ENCODE results near the gene TBC1D22A.

TBC1D22A gene

DNA sequence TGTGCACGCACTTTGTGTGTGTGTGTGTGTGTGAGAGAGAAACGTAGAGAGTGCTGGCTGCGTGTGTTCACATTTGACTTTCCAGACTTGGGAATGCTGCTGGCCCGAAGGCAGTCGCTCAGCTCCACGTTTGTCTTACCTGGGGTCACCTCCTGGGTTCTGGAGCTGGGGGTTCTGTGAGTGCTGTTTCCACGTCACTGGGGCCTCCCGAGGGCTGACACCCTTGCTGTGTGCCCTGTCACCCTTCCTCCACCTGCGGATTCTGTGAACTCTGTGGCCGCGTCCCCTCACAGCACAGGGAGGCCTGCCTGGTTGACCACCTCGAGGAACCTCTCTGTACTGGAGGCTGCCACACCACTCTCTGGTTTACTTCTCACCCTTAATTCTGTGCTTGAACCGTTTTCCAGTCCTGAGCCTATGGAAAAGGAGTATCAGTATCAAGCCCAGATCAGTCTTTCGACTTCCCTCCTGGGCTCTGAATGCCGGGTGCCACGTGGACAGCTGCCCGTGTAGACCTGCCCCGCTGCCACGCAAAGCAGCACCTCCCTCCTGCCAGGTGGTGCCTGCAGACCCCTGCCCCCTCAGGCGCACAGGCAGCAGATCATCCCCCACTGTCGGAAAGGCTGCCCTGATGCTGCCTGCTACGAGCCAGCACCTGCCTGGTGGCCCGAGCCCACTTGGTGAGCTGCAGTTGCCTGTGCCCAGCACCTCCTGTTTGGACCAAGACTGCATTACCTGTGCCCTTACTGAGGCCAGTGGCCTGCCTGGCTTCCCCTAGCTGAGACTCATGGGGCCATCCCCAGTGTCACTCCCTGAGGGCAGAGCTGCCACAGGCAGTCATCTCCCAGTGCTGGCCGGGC lies 233.3 kb downstream of the TBC1D22A start:
- no peak for DNase-seq (ENCODE audit: low spot score)

DNA sequence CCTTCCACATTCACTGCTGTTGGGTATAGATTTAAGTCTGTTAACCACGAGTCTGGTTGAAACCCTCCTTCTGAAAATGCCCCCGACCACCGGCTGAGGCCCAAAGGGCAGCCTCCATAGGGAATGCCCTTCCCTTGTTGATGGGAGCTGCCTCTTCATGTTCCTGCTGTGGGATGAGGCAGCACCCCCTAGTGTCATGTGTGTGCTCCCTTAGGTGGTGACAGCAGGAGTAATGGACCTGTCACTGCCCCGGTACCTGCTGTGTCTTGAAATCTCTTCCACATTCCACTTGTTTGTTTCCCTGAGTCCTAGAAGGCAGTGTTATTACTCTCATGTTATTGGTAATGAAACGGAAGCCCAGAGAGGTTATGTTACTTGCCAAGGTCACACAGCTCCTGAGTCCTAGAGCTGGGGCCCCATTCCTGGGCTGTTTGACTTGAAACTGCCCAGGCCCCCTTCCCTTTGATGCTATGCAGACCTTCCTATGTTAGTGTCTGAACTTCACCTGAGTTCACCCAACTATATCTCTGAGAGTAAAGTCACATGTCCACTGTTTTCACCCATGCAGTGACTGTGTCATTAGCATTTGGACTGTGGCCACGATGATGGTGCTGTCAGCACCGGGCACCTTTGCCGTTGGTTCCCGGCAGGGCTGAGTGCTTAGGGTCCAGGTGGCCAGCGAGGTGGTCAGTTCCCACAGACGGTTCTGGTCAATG lies 234.3 kb downstream of the TBC1D22A start:
- DNase-seq (ENCODE audit: low spot score), result peak; percentile 11

DNA sequence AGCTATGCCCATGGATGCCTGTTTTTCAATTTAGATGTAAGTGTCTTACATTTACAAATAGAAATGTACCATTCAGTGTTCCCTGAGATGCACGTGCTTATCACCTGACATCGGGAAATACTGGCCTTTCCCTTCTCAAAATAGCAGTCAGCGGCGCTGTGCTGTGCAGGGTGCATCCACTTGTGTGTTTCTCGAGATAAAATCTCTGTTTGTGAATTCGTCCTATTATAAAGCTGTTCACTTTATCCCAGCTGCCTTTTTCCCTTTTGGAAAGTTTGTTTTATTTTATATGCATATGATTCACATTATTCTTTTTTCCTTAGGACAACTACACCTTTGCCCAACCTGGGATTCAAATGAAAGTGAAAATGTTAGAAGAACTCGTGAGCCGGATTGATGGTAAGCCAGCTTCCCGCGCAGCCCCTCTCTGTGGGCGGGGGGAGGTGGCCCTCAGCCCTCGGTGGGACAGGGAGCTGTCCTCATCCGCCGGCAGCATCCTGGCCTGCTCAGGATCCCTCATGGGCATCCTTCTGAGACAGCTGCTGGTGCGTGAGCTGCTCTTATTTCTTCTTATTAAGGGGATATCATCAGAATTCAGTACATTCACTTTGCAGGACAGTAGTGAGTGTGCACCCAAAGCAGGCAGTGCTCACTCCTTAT lies 235.0 kb downstream of the TBC1D22A start:
- no peak for DNase-seq (ENCODE audit: low spot score)

DNA sequence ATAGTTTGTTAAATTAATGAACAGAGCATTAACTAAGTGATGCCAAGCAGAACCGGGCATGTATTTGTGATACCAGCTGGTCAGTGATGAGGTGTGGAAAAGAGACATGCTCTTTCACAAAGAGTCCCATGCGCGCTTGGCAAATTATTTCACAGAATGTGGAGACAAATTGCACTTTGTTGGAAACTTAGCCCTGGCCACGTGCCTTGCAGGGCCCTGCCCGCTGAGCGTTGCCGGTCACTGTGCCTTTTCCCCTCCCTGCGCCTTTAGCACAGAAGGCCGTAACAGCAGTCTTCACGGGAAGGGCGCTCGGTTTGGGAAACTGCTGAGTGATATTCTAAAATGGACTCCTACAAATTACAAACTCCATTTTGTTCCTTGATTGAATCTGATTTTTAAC lies 235.9 kb downstream of the TBC1D22A start:
- DNase-seq (ENCODE audit: low spot score), result peak; percentile 79

DNA sequence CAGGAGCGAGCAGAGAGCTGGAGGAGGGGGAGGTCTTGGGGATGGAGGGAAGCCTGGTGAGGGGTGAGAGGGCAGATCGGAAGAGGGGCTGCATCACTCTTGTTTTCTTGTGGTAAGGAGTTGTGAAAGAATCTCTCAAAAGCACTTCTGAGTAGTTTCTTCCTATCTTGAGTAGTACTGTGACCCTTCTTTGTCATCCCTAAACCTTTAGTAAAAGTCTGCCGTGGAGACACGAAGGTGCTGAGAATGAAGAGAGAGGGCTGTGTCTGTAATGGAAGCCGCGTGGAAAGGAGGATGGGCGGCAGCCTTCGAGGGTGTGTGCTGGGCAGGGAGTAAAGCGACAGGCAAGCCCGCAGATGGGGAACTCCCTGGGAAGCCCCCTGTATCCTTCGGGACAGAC lies 237.8 kb downstream of the TBC1D22A start:
- no peak for DNase-seq (ENCODE audit: low spot score)

DNA sequence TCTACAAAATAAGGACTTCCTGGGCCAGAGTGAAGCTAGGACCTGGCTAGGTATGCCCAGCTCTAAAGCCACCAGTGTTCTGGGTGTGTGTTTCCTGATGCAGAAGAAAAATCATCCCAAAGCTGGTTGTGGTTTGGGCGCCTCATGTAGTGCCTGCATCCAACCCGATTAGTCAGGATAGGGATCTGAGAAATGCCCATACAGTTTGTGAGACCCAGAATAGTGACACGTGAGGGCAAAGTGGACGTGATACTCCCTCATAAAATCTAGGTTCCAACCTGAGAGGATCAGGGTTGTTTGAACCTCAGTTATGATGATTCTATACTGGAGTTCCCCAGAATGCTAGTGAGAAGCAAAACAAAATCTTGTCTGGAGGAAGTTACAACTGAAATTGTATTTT lies 238.4 kb downstream of the TBC1D22A start:
- no peak for DNase-seq (ENCODE audit: low spot score)

DNA sequence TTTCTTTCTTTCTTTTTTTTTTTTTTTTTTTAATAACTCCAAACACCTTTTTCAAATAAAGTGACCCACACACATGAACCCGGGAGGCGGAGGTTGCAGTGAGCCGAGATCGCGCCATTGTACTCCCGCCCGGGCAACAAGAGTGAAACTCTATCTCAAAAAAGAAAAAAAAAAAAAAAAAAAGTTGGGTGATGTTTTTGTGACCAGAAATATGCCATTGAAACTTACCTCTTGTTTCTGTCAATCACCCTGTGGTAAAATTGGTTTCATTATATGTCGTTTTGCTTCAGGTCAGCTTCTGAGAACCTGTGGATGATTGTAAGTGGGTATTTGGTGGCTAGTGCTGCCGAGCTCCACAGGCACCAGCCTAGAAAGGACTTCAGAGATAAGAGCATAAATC lies 238.8 kb downstream of the TBC1D22A start:
- DNase-seq (ENCODE audit: low spot score), result no peak

DNA sequence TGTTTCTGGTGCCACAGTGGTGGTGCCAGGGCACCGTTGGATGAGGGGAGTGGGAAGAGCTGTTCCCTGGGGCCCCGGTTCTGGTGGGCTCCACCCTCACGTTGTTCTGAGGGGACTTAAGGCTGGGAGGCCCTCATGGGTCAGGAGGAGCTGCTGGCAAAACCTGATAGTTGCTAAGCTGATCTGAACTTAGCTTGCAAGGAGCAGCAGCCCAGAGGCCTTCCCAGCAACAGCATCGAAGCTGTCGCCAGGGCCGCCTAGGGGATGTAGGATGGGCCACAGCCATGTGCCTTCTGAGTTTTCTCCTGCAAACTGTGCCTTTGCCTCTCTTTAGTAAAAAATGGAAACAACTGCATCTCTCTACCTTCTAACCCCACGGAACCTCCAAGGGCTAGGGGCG lies 240.2 kb downstream of the TBC1D22A start:
- no peak for DNase-seq (ENCODE audit: low spot score)

DNA sequence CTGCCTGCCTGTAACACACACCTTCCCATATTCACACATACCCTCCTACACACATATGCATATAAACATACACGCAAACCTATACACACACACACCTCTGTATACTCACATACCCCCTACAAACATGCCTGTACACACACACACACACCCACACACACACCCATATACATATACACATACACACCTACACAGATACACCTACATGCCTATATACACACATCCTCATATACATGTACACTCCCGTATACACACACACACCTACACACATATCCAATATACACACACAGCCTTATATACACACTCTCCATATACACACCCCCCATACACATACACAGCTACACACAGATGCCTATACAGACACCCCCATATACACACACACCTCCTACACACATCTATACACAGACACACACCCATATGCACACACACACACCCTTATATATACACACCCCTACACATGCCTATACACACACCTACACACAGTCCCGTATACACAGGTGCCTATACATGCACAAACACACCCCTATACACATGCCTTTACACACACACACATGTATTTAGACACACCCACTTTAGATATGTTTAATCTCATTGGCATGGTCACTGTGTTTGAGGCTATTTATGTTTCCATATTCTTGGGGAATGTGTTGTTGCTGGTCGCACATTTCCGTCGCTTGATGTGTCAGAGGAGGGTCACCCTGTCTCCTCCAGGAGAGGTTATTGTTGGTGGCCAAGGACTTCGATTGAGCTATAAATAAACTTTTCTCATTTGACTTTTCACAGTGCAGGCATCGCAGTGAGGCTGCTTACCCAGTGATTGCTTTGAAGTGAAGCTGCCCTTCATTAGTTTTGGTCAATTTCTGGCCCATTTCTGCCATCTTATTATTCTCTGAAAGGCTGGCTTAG lies 243.3 kb downstream of the TBC1D22A start:
- DNase-seq (ENCODE audit: low spot score), result no peak

DNA sequence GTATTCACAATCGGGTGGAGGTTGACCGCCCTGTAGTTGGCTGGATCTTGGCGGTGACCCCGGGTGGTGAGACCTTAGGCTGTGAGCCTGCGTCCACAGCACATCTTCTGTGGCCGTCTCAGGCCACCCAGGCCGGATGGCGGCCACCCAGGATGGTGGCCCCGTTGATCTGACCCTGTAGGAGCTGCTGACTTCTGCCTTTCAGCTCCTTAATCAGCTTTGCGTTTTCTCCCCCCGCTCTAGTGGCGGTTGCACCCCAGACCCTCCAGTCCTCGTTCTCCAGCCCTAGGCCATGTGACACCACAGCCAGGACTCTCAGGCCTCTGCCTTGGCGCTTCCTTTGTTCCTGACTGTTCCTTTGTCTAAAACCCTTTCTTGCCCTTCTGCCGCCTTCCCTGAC lies 244.0 kb downstream of the TBC1D22A start:
- no peak for DNase-seq (ENCODE audit: low spot score)

DNA sequence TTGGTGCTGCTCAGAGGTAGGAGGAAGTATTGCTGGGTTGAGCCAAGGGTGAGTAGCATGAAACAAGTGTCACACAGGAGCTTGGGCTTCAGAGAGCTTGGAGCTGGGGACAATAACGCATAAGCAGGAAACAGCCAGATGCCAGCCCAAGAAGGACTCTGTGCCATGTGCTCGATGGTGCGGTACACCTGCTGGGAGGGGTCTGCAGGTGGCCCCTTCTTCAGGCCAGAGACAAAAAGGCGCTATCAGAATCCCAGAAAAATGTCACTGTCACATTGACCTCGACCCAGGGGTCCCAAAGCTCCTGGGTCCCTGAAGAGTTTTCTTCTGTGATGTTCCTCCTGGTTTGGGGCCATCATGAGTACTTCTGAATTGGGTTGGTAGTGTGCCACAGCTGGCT lies 244.4 kb downstream of the TBC1D22A start:
- DNase-seq (ENCODE audit: low spot score), result no peak

DNA sequence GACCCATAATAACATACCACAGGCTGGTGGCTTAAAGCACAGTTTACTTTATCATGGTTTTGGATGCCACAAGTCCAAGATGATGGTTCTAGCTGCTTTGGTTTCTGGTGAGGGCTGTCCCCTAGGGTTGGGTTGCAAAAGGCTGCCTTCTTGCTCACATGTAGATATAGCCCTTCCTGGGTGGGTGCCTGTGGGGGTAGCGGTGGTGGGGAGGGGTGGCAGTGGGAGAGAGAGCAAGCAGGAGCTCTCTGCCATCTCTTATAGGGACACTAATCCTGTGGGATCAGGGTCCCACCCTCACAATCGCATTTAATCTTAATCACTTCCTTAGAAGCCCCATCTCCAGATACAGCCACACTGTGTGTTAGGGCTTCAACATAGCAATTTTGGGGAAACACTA lies 245.0 kb downstream of the TBC1D22A start:
- DNase-seq (ENCODE audit: low spot score), result no peak

DNA sequence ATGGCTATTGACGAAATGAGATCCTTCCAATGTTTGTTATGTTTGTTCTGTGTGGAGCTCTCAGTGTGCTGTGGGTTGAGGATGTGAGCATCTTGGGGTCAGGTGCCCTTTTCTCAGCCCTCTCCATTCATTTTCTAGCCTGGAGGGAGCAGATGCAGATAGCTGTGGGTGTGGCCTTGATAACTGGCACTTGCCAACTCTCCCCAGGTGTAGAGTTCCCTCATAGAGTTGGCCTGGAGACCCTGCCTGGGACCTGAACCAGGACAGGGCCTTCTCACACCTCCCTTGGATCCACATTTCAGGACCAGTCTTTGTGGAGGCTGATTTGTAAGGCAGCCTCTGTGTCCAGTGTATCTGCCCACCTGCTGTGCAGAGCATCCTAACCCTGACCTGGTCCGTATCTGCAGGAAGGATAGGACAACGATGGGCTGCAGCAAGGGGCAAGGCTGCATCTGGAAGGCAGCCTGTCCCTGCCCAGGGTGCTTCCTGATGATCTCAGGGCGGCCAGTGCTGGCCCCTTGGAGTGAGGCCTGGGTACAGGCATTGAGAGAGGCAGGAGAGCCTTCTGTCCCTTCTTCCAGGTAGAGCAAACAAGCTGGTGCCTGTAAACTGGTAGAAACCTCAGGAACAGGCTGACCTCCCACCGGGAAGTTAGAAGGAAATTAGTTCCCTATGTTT lies 245.9 kb downstream of the TBC1D22A start:
- DNase-seq (ENCODE audit: low spot score), result no peak

DNA sequence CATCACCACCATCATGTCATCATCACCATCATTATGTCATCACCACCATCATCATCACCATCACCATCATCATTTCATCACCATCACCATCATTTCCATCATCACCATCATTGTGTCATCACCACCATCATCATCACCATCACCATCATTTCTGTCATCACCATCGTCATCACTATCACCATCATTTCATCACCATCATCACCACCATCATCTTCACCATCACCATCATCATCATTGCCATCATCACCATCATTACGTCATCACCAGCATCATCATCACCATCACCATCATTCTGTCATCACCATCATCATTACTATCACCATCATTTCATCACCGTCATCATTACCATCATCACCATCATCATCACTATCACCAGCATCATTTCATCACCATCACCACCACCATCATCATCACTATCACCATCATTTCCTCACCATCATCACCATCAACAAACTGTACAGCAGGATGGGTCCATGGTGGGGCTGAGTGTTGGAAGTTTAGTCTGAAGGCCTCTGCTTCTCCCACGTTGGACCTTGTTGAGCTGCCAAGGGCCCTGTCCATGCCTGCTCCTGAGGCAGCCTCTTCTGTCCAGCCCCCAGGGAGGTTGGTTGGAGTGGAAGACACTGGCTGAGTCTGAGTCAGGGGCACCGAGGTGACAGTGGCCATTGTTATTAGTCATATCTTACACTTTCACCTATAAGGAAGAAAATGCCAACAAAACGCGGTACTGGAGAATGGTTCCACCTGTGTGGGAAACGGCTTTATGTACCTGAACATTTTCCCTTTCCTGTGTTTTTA lies 247.1 kb downstream of the TBC1D22A start:
- DNase-seq (ENCODE audit: low spot score), result no peak

DNA sequence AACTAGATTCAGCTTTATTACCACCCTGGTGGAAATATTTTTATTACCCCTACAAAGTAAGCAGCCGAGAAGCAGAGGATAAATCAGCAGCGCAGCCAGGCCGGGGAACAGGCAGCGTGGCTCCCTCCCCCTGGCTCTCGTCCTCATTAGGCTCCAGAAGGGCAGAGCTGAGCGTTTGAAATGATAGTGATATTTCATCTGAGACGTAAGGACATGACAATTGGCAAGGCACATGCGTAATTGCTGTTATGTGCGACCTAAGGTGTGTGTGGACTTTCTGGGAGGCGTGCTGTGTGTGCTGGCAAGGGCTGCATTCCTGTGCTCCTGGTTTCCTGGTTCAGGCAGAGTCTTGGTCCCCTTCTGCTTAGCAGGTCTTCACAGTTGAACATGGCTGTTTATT lies 247.8 kb downstream of the TBC1D22A start:
- DNase-seq (ENCODE audit: low spot score), result no peak

DNA sequence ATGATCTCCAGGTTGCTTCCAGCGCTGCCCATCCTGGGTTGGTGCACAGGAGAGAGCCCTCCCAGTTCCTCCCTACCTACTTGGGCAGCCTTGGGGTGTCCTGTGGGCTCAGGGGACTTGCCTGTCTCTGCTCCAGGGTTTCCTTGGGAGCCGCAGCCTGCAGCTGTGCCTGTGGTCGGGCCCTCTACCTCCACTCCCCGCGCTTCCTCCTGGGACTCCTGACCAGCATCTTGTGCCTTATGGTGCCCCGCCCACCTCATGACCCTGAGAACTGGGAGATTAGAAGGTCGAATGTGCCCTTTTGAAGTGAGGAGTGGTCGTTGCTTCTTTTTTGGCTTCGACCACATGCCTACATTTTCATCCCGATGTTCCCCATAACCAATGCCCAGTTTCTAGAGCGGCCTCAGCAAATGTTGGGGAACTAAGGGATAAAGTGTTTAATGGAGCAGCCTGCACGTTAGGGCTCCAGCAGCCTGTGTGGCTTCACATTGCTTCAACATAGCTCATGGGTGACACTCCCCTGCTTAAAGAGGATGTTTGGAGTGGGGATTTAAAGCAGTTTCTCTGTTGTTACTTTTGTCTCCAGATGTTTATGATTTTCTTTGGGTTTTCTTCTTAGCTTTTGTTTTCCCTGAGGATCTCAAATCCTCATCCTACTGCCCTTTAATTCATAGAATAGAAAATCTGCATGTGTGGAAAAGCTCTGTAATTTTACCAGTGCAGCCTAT lies 248.8 kb downstream of the TBC1D22A start:
- no peak for DNase-seq (ENCODE audit: low spot score)

DNA sequence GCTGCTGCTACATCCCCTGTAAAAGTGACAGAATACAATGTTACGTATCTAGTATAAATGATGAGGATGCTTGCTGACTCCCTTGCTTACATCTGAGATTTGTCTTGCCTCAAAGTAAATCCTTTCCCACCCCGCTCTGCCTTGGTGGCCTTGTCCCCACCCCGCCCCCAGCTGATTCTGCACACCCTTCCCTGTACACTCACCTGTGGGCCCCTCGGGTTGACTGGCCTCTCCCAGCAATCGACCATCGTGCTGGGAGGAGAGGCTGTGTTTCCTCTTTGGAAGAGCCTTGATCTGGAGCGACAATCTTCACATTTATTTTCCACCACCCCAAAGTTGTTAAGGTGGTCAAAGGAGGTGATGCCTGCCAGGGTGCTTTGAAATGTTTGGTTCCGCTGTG lies 249.4 kb downstream of the TBC1D22A start:
- no peak for DNase-seq (ENCODE audit: low spot score)

DNA sequence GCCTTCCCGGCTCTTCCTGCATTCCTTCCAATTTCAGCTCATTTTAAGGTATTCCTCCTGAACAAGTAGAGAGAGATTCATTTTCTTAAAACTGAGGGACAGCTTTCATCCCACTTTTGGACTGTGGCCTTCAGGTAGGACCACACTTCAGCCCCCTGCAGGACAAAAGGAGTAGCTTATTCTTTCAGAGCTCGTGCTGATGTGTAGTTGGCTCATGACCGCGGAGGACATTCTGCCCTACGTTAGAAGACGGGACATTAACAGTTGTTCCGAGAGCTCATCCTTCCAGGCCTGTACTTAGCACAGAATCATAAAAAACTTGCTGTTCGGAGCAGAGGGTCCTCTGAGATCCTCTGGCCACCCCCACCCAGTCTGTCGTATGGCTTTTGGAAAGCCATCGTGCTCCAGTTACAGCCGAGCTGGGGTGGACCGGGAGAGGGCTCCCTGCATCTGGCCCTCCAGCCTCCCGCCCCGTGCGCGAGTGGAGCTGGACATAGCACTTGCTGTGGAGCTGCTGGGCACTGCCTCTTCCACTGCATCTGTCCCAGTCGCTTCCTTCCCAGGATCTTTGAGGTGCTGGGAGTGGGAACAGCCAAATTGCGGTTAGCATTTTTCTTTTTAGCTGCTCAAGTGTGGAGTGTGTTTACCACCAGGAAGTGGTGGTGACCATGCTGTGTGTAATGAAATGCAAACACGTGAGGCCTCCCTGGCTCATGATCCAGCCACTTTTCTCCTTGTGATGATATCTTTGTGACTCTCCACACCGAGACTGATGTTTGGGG lies 250.3 kb downstream of the TBC1D22A start:
- no peak for DNase-seq (ENCODE audit: low spot score)
